Mesenchymal stem cell (in vitro differentiated cells and primary cell): Measurements from ENCODE around the gene ZGRF1.

ENCODE experiments used
- DNase-seq: peaks from one replicate; pipeline ENCODE4 v3.0.0-alpha.2; 2013
- H2AFZ ChIP-seq: one replicate; pipeline ENCODE4 v1.6.1; 2013; ENCODE audit warnings: low read depth, mild to moderate bottlenecking, control low read depth, inconsistent platforms, low read length, moderate library complexity
- H2AK5ac ChIP-seq: 2 replicates; pipeline ENCODE4 v1.6.1; 2013; ENCODE audit warnings: low read length, moderate library complexity, mild to moderate bottlenecking, inconsistent platforms; ENCODE audit not compliant: severe bottlenecking
- H2BK120ac ChIP-seq: one replicate; pipeline ENCODE4 v1.6.1; 2013; ENCODE audit warnings: low read depth, mild to moderate bottlenecking, inconsistent platforms, low read length, moderate library complexity
- H2BK12ac ChIP-seq, 2 experiments: one replicate each; pipeline ENCODE4 v1.6.1; 2013; ENCODE audit warnings: inconsistent platforms in 2 of 2, low read length in 2 of 2, mild to moderate bottlenecking in 2 of 2, moderate library complexity in 2 of 2, control low read depth in 1 of 2
- H2BK15ac ChIP-seq: one replicate; pipeline ENCODE4 v1.6.1; 2013; ENCODE audit warnings: mild to moderate bottlenecking, low read depth, inconsistent platforms; ENCODE audit not compliant: poor library complexity, severe bottlenecking
- H2BK5ac ChIP-seq: 2 replicates; pipeline ENCODE4 v1.6.1; 2013; ENCODE audit warnings: low read depth, mild to moderate bottlenecking, low read length, control low read depth, inconsistent platforms; ENCODE audit not compliant: poor library complexity, severe bottlenecking
- H3K14ac ChIP-seq, 2 experiments: one replicate each; pipeline ENCODE4 v1.6.1; 2013; ENCODE audit warnings: inconsistent platforms in 2 of 2, low read length in 2 of 2, control low read depth in 1 of 2, mild to moderate bottlenecking in 1 of 2, moderate library complexity in 1 of 2
- H3K18ac ChIP-seq, 2 experiments: one replicate each; pipeline ENCODE4 v1.6.1; 2013; ENCODE audit warnings: inconsistent platforms in 2 of 2, low read length in 2 of 2, control low read depth in 1 of 2, low read depth in 1 of 2, mild to moderate bottlenecking in 1 of 2
- H3K23ac ChIP-seq, 2 experiments: one replicate each; pipeline ENCODE4 v1.6.1; 2013; ENCODE audit warnings: inconsistent platforms in 2 of 2, low read length in 2 of 2, mild to moderate bottlenecking in 2 of 2, moderate library complexity in 2 of 2, control low read depth in 1 of 2
- H3K27ac ChIP-seq: 2 replicates; pipeline ENCODE4 v1.5.1; 2013; ENCODE audit warnings: mild to moderate bottlenecking, moderate library complexity, low read length, control low read depth, inconsistent platforms; ENCODE audit not compliant: poor library complexity, severe bottlenecking
- H3K27me3 ChIP-seq, 2 experiments: 2 replicates each; pipeline versions ENCODE4 v1.6.1 to v1.7.0; 2013; ENCODE audit warnings: low read length in 2 of 2, mild to moderate bottlenecking in 2 of 2, moderate library complexity in 2 of 2, control low read depth in 1 of 2, inconsistent platforms in 1 of 2; ENCODE audit not compliant: control insufficient read depth in 1 of 2, insufficient read depth in 1 of 2
- H3K36me3 ChIP-seq, 2 experiments: 2 replicates each; pipeline versions ENCODE4 v1.6.1 to v1.7.0; 2013; ENCODE audit warnings: low read length in 2 of 2, control low read depth in 1 of 2, inconsistent platforms in 1 of 2, low read depth in 1 of 2, mild to moderate bottlenecking in 1 of 2; ENCODE audit not compliant: insufficient read depth in 2 of 2, control insufficient read depth in 1 of 2
- H3K4ac ChIP-seq, 2 experiments: one replicate each; pipeline ENCODE4 v1.6.1; 2013; ENCODE audit warnings: inconsistent platforms in 2 of 2, low read length in 2 of 2, mild to moderate bottlenecking in 2 of 2, moderate library complexity in 2 of 2, control low read depth in 1 of 2, low read depth in 1 of 2
- H3K4me1 ChIP-seq: 2 replicates; pipeline ENCODE4 v1.6.1; 2013; ENCODE audit warnings: low read depth, low read length, control low read depth; ENCODE audit not compliant: control insufficient read depth, insufficient read depth
- H3K4me2 ChIP-seq: 2 replicates; pipeline ENCODE4 v1.6.1; 2013; ENCODE audit warnings: low read length, mild to moderate bottlenecking, inconsistent platforms; ENCODE audit not compliant: poor library complexity, severe bottlenecking
- H3K4me3 ChIP-seq, 2 experiments: 2 replicates each; pipeline versions ENCODE4 v1.5.1 to v1.7.0; 2013; ENCODE audit warnings: low read length in 2 of 2, mild to moderate bottlenecking in 2 of 2, control low read depth in 1 of 2, low read depth in 1 of 2; ENCODE audit not compliant: insufficient read depth in 1 of 2
- H3K79me1 ChIP-seq: replicated peaks from 2 replicates; pipeline ENCODE4 v1.6.1; 2013; ENCODE audit warnings: mild to moderate bottlenecking, control low read depth, low read length, inconsistent platforms; ENCODE audit not compliant: poor library complexity, severe bottlenecking
- H3K9ac ChIP-seq: 2 replicates; pipeline ENCODE4 v1.7.0; 2013; ENCODE audit warnings: mild to moderate bottlenecking, low read length, moderate library complexity
- H3K9me3 ChIP-seq: 2 replicates; pipeline ENCODE4 v1.7.0; 2013; ENCODE audit warnings: mild to moderate bottlenecking, low read length; ENCODE audit not compliant: control insufficient read depth
- H4K8ac ChIP-seq: one replicate; pipeline ENCODE4 v1.6.1; 2013; ENCODE audit warnings: inconsistent platforms, mild to moderate bottlenecking, low read length, moderate library complexity
- H4K91ac ChIP-seq: one replicate; pipeline ENCODE4 v1.6.1; 2013; ENCODE audit warnings: mild to moderate bottlenecking, low read length, inconsistent platforms
- WGBS: methylation state at CpG from one replicate; pipeline ENCODE4 v1.1.7; 2013; ENCODE audit warnings: mixed read lengths; 5-methylcytosine and 5-hydroxymethylcytosine counted together

ZGRF1 gene

DNA sequence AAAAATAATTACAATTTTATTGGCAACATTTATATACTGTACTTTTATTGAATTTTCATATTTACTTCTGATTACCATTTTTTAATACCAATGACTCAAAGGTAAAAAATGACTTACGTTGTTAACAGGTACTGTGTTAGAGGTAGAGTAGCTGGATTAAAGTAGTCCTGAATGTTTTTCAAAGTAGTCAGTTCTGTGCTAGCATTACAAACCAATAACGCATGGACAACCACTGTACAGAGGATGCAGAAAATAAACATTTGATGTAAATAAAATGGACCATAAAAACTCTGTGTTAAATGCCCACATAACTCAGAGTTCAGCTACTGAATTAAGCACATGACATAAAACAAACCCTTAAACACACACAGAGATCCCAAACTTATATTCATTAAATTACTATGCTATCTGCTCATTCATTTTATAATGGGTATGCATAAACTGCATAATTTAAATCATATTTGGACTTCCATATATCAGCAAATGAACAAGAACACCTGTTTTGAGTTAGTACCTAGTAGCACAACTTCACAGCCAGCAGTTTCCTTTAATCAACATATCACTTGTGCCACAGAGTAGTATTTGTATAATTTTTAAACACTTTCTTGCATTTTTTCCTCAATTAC is 74.3 kb downstream of the ZGRF1 start:
- H2BK12ac ChIP-seq: no peak overlapping the region
- H3K27me3 ChIP-seq: no peaks in the 10 kb centered on the region
- H2BK120ac ChIP-seq: no peak overlapping the region
- peaks cover 0 to 2% of the 10 kb centered on the region in 2 experiments for H3K36me3 ChIP-seq
- no peak overlapping the region for H3K9ac ChIP-seq
- H3K4me3 ChIP-seq: no peak overlapping the region
- H3K4me2 ChIP-seq: no peak overlapping the region
- no peak overlapping the region for H4K8ac ChIP-seq
- no peak overlapping the region for H3K27ac ChIP-seq
- WGBS: no CpG with 5 or more reads among the region's 2 CpGs
- H2BK15ac ChIP-seq: no peak overlapping the region
- no peak overlapping the region for H4K91ac ChIP-seq
- H2AFZ ChIP-seq: no peak overlapping the region
- no peaks in the 10 kb centered on the region for H3K9me3 ChIP-seq
- no peak overlapping the region for H3K14ac ChIP-seq
- H2BK5ac ChIP-seq: no peak overlapping the region
- no peak for DNase-seq
- no peak overlapping the region for H3K23ac ChIP-seq
- no peak overlapping the region for H2AK5ac ChIP-seq
- no peaks in the 10 kb centered on the region for H3K4me1 ChIP-seq
- H3K4ac ChIP-seq: no peak overlapping the region
- no peaks in the 10 kb centered on the region for H3K79me1 ChIP-seq
- no peak overlapping the region for H3K18ac ChIP-seq

DNA sequence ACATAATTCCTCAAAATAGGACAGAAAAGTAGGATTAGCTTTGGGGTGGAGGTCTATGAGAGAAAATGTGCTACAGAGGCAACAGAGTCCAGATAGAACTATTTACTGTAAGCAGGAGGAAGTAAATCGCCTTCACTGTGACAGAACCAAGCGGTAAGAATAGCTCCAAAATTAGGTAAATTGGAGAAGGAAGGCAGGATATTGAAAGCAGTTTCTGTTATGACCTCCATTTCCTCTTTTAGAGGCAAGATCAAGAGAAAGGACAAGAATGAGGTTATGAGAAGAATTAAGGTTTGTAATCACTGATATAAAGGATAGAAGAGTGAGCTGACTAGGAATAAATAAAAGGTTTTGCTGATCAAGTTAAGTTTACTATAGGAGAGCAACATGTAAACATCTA is 76.6 kb downstream of the ZGRF1 start:
- H2AK5ac ChIP-seq: no peak overlapping the region
- H2BK12ac ChIP-seq: no peak overlapping the region
- no peak overlapping the region for H4K8ac ChIP-seq
- WGBS: 96% methylated on average over 2 of the region's 2 CpGs
- no peaks in the 10 kb centered on the region for H3K4me1 ChIP-seq
- H3K9ac ChIP-seq: no peak overlapping the region
- no peaks in the 10 kb centered on the region for H3K9me3 ChIP-seq
- H3K4ac ChIP-seq: no peak overlapping the region
- no peak overlapping the region for H3K27ac ChIP-seq
- no peak overlapping the region for H3K23ac ChIP-seq
- H4K91ac ChIP-seq: no peak overlapping the region
- H3K36me3 ChIP-seq: peaks cover 0 to 2% of the 10 kb centered on the region in 2 experiments
- no peak overlapping the region for H2BK120ac ChIP-seq
- no peak overlapping the region for H3K18ac ChIP-seq
- no peaks in the 10 kb centered on the region for H3K79me1 ChIP-seq
- H2AFZ ChIP-seq: no peak overlapping the region
- no peak overlapping the region for H2BK15ac ChIP-seq
- no peaks in the 10 kb centered on the region for H3K27me3 ChIP-seq
- DNase-seq: no peak
- H3K4me3 ChIP-seq: no peak overlapping the region
- H3K4me2 ChIP-seq: no peak overlapping the region
- H3K14ac ChIP-seq: no peak overlapping the region
- no peak overlapping the region for H2BK5ac ChIP-seq

DNA sequence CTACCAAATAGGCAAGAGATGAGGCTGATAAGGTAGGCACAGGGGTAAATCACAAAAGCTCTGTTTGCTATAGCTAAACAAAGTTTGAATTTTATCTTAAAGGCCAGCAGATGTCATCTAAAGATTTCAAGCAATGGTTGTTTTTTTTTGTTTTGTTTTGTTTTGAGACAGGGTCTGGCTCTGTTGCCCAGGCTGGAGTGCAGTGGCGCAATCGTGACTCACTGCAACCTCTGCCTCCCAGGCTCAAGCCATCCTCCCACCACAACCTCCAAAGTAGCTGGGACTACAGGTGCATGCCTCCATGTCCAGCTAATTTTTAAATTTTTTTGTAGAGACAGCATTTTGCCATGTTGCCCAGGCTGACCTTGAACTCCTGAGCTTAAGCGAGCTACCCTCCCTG is 77.7 kb downstream of the ZGRF1 start:
- Histone ChIP-seq H3K9me3 (no peaks in the 10 kb centered on the region), H3K27ac (no peak overlapping the region), H3K79me1 (no peaks in the 10 kb centered on the region), H4K91ac (no peak overlapping the region), H3K18ac (no peak overlapping the region), H3K23ac (no peak overlapping the region), H3K9ac (no peak overlapping the region), H2BK120ac (no peak overlapping the region), H3K4me3 (no peak overlapping the region), H3K4me2 (no peak overlapping the region), H4K8ac (no peak overlapping the region), H2BK12ac (no peak overlapping the region), H2AK5ac (no peak overlapping the region), H3K36me3 (no peaks in the 10 kb centered on the region), H3K14ac (no peak overlapping the region), H3K4me1 (no peaks in the 10 kb centered on the region), H2AFZ (no peak overlapping the region), H3K4ac (no peak overlapping the region), H2BK15ac (no peak overlapping the region), H3K27me3 (no peaks in the 10 kb centered on the region), H2BK5ac (no peak overlapping the region)
- 97% methylated on average over 3 of the region's 3 CpGs for WGBS
- DNase-seq: no peak

DNA sequence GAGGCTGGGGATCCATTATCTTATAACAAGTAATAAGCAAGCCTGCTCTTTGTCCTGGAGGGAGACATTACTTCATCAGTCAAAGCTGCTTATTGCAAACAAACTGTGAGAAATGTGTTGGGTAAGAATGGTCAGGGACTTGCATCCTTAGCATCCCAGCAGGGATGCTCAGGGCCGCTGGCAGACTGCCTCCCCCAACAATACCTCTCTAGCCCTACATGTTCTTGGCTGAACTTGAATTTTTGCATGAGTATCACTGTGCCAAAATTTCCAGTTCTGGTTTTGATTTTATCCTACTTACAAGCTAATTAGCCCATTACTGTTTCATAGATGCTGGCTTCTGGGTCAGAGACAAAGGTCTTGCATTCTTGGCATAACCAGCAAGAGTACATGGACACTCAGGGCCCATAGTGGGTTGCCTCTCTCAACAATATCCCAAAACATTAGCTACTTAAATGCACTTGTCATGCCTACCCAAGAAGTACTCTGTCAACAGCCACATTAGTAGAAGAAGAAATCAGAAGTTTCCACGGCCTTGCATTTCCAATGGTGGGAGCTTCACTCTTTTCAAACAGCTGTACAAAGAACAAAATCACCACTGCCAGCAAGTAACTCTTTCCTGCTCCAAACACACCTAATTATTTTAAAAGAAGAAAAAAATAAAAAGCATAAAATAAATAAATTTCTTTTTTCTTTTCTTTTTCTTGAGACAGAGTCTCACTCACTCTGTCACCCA is 78.9 kb downstream of the ZGRF1 start:
- Histone ChIP-seq H3K23ac (no peak overlapping the region), H4K91ac (no peak overlapping the region), H2AFZ (no peak overlapping the region), H3K9me3 (no peaks in the 10 kb centered on the region), H3K4me3 (no peak overlapping the region), H2AK5ac (no peak overlapping the region), H2BK15ac (no peak overlapping the region), H2BK5ac (no peak overlapping the region), H3K14ac (no peak overlapping the region), H3K27me3 (no peaks in the 10 kb centered on the region), H3K18ac (no peak overlapping the region), H3K4ac (no peak overlapping the region), H3K27ac (no peak overlapping the region), H3K9ac (no peak overlapping the region), H2BK12ac (no peak overlapping the region), H2BK120ac (no peak overlapping the region), H3K4me1 (no peaks in the 10 kb centered on the region), H3K36me3 (no peaks in the 10 kb centered on the region), H3K79me1 (no peaks in the 10 kb centered on the region), H3K4me2 (no peak overlapping the region), H4K8ac (no peak overlapping the region)
- DNase-seq: no peak
- 100% methylated on average over 2 of the region's 2 CpGs for WGBS
